ENCODE data around the gene ZNF236. TPM values are rescaled to one million over a fixed set of nuclear protein-coding genes. Genes with fewer than 3 reads are reported as not detected.
"Not testable (repeated sequence)": the region's sequence is repeated elsewhere in the genome, so short reads cannot be mapped to it uniquely, and the experiment has no call there.

ZNF236 gene
- polyA plus RNA-seq (2013, experiment 1 of 2; ENCODE audit: insufficient read length) = 4.5 TPM
- 4.7 TPM for polyA plus RNA-seq (2013, experiment 2 of 2; ENCODE audit: insufficient read length)

- DNase-seq = peak; percentile 86
Measured at GRCh38 chr18:76822506-76823160, at the start of gene ZNF236. Gene ZNF236, plus strand, starts transcription at chr18:76822557. Its CDS starts 51 bp downstream, at chr18:76822608.

GRCh38 chr18:76772665-76773064, 49.7 kb upstream of the ZNF236 start:
- no peak for DNase-seq

DNA sequence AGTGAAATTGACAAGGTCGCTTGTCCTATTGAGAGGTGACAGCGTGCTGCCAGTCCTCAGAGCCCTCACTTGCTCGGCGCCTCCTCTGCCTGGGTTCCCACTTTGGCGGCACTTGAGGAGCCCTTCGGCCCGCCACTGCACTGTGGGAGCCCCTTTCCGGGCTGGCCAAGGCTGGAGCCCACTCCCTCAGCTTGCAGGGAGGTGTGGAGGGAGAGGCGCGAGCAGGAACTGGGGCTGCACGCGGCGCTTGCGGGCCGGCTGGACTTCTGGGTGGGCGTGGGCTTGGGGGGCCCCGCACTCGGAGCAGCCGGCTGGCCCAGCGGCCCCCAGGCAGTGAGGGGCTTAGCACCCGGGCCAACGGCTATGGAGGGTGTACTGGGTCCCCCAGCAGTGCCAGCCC, 45.3 kb upstream of the ZNF236 start:
- DNase-seq = not testable (repeated sequence)

- no peak for DNase-seq
Measured at GRCh38 chr18:76783786-76784484, 38.4 kb upstream of the ZNF236 start.

- DNase-seq = no peak
Measured at GRCh38 chr18:76785872-76786271, 36.5 kb upstream of the ZNF236 start.

GRCh38 chr18:76788571-76789317, 33.6 kb upstream of the ZNF236 start:
- DNase-seq = no peak

- no peak for DNase-seq
Measured at GRCh38 chr18:76791106-76791505, 31.3 kb upstream of the ZNF236 start.

GRCh38 chr18:76791642-76792041, 30.7 kb upstream of the ZNF236 start:
- DNase-seq = no peak

DNA sequence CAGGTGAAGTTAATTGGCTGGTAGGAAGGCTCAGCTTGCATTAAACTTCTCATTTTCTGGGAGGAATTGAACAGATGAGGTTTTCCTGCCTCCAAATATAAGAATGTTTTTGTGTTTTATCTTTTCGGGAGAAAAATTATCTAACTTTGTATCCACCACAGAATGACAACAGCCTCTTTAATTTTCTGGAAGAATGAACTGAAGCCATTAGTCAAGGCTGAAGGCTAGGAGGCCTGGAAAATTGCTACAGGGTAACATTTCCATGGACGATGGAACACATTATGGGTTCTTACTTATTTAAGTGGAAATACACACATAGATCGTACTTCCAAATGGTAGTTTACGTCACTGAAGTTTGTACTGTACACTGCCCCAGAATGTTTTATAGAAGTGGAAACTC, 28.0 kb upstream of the ZNF236 start:
- DNase-seq = no peak

GRCh38 chr18:76801567-76802505, 20.5 kb upstream of the ZNF236 start:
- DNase-seq = peak; percentile 37

DNA sequence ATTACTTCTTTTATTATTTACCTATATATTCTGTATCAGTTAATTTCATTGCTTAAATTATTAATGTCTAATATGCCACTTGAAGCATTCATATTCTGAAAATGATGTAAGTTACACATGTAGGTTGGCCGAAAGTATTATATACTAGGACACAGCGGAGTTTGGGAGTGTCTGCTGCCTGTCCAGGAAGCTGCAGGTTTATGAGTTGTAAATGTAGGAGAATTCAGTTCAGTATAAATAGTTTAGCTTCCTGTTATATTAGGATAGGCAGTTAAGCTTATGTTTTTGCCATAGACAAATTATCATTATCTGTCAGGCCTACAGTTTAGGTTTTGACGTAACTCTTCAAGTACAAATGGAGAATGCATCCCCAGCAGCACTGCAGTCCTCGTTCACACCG, 18.9 kb upstream of the ZNF236 start:
- DNase-seq = no peak

DNA sequence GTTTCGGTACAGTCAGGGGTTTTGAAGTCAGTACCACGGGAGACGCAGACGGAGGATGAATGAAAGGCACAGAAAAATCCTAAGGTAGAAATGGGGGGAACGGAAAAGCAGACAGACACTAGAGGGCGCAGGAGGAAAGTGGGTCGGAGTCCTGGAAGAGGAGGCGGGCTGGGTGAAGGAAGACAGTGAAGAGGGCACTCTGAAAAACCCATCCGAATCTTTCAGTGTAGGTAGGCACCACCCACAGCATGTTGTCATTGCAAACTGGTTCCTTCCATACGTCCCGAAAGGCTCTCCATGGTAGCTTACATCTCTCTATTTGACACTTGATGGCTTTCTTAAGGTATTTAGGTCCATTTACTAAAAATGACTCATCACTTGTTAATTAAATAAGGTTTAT, 18.5 kb upstream of the ZNF236 start:
- DNase-seq = peak; percentile 47

- DNase-seq = no peak
Measured at GRCh38 chr18:76805221-76805620, 17.1 kb upstream of the ZNF236 start.

GRCh38 chr18:76806301-76806700, 16.1 kb upstream of the ZNF236 start:
- DNase-seq = no peak

GRCh38 chr18:76808561-76808960, 13.8 kb upstream of the ZNF236 start:
- DNase-seq = no peak

DNA sequence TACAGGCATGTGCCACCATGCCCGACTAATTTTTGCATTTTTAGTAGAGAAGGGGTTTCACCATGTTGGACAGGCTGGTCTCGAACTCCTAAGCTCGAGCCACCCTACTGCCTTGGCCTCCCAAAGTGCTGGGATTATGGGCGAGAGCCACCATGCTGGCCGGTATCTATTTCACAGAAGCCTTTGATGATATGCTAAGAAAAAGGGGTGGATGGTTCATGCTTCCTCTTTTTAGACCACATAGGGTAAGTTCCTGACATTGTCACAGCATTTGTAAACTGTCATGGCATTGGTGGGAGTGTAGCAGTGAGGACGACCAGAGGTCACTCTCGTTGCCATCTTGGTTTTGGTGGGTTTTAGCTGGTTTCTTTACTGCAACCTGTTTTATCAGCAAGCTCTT, 10.8 kb upstream of the ZNF236 start:
- not testable (repeated sequence) for DNase-seq

- DNase-seq = no peak
Measured at GRCh38 chr18:76814256-76814655, 8.1 kb upstream of the ZNF236 start.

- no peak for DNase-seq
Measured at GRCh38 chr18:76816127-76816526, 6.2 kb upstream of the ZNF236 start.

DNA sequence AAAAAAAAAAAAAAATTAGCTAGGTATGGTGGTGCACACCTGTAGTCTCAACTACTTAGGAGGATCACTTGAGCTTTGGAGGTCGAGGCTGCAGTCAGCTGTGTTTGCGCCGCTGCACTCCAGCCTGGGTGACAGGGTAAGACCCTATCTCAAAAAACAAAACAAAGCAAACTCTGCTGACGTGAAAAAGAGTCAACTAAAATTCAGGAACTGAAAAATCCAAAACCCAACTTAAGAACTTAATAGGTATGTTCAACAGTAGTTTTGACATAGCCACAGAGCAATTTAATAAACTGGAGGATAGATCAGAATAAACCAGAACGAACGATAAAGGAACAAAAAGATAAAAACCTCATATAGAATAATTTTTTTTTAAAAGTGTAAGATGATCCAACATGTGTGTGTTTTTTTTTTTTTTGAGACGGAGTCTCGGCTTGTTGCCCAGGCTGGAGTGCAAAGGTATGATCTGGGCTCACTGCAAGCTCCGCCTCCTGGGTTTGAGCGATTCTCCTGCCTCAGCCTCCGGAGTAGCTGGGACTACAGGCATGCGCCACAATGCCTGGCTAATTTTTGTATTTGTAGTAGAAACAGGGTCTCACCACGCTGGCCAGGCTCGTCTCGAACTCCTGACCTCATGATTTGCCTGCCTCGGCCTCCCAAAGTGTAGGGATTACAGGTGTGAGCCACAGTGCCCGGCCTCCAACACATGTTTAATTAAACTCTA, 4.3 kb upstream of the ZNF236 start:
- no peak for DNase-seq

GRCh38 chr18:76819411-76820136, 2.8 kb upstream of the ZNF236 start:
- no peak for DNase-seq

GRCh38 chr18:76821356-76821874, 942 bp upstream of the ZNF236 start:
- DNase-seq = no peak
